Endothelial cell (in vitro differentiated cells): ENCODE data around the gene FBXL17. TPM values are rescaled to one million over a fixed set of nuclear protein-coding genes. Genes with fewer than 3 reads are reported as not detected.

Source experiments
- DNase-seq: peaks from one replicate; pipeline ENCODE4 v3.0.0; 2021; ENCODE audit warnings: low spot score
- H3K27ac Mint-ChIP-seq: one replicate; pipeline ENCODE4 v1.8.0; 2021; ENCODE audit warnings: mixed read lengths, inconsistent platforms; ENCODE audit not compliant: unreplicated experiment
- H3K27me3 Mint-ChIP-seq: one replicate; pipeline ENCODE4 v1.8.0; 2021; ENCODE audit warnings: mild to moderate bottlenecking, moderate library complexity, mixed read lengths, inconsistent platforms; ENCODE audit not compliant: unreplicated experiment
- H3K36me3 Mint-ChIP-seq: one replicate; pipeline ENCODE4 v1.8.0; 2021; ENCODE audit warnings: mild to moderate bottlenecking, low read depth, mixed read lengths, inconsistent platforms; ENCODE audit not compliant: unreplicated experiment
- H3K4me1 Mint-ChIP-seq: one replicate; pipeline ENCODE4 v1.8.0; 2021; ENCODE audit warnings: mild to moderate bottlenecking, mixed read lengths, inconsistent platforms; ENCODE audit not compliant: unreplicated experiment
- H3K4me3 Mint-ChIP-seq: one replicate; pipeline ENCODE4 v1.8.0; 2021; ENCODE audit warnings: mild to moderate bottlenecking, mixed read lengths, inconsistent platforms; ENCODE audit not compliant: unreplicated experiment
- H3K9me3 Mint-ChIP-seq: one replicate; pipeline ENCODE4 v1.8.0; 2021; ENCODE audit warnings: mixed read lengths, inconsistent platforms; ENCODE audit not compliant: unreplicated experiment
- CTCF ChIP-seq: fragments of 200-600 bp; sonication (generic); IDR thresholded peaks from one replicate; pipeline ENCODE4 v1.5.0; 2021; ENCODE audit warnings: antibody characterized with exemption; ENCODE audit not compliant: unreplicated experiment
- total RNA-seq: library from RNA; stranded (reverse); fragmentation: NEBNext Ultra II Directional; extraction: Animal tissue kit (Norgen Biotek cat#: 25700); gene quantifications from one replicate; pipeline ENCODE4 v1.2.1, GENCODE V29; 2021; ENCODE audit not compliant: unreplicated experiment

The FBXL17 gene
- total RNA-seq, 1 donor from 2014 or later = 14.9 TPM

DNA sequence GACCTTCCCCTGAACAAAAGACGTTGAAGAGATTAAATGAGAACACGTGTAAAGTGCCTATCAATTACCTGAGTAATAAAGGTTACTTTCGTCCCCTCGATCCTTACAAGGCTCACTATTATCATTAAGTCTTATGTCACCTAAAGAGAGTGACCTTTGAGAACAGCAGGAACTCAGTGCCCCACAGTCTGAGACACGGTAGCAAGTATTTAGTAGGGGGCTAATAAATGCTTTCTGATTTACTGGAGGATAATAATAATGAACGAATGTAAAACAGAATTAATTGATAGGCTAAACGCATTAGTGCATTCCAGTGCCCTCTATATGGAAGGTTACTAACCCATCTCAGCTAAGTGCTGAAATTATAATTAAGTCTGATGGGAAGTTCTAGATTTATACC, 199.9 kb downstream of the FBXL17 start:
- Mint-ChIP-seq H3K36me3 (no peaks in the 10 kb centered on the region), H3K27ac (no peak overlapping the region), H3K4me3 (no peak overlapping the region), H3K27me3 (no peaks in the 10 kb centered on the region), H3K9me3 (no peaks in the 10 kb centered on the region), H3K4me1 (peaks cover 9% of the 10 kb centered on the region)
- no peak for DNase-seq
- no peak for TF ChIP-seq CTCF

GRCh38 chr5:108174286-108174685, 207.6 kb downstream of the FBXL17 start:
- H3K9me3 Mint-ChIP-seq = no peaks in the 10 kb centered on the region
- no peak for DNase-seq
- H3K27me3 Mint-ChIP-seq = no peaks in the 10 kb centered on the region
- no peak for TF ChIP-seq CTCF
- peaks cover 4% of the 10 kb centered on the region for H3K36me3 Mint-ChIP-seq
- no peaks in the 10 kb centered on the region for H3K4me1 Mint-ChIP-seq
- H3K27ac Mint-ChIP-seq = no peak overlapping the region
- no peak overlapping the region for H3K4me3 Mint-ChIP-seq

DNA sequence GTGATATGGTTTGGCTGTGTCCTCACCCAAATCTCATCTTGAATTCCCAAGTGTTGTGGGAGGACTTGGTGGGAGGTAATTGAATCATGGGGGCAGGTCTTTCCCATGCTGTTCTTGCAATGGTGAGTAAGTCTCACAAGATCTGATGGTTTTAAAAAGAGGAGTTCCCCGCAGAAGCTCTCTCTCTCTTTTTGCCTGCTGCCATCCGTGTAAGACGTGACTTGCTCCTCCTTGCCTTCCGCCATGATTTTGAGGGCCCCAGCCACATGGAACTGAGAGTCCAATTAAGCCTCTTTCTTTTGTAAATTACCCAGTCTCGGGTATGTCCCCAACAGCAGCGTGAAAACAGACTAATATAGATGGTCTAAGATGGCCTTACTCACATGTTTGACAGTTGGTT, 210.1 kb downstream of the FBXL17 start:
- H3K4me3 Mint-ChIP-seq = no peak overlapping the region
- no peaks in the 10 kb centered on the region for H3K4me1 Mint-ChIP-seq
- H3K27me3 Mint-ChIP-seq = no peaks in the 10 kb centered on the region
- no peak for TF ChIP-seq CTCF
- DNase-seq = no peak
- no peak overlapping the region for H3K27ac Mint-ChIP-seq
- peaks cover 4% of the 10 kb centered on the region for H3K36me3 Mint-ChIP-seq
- H3K9me3 Mint-ChIP-seq = no peaks in the 10 kb centered on the region

DNA sequence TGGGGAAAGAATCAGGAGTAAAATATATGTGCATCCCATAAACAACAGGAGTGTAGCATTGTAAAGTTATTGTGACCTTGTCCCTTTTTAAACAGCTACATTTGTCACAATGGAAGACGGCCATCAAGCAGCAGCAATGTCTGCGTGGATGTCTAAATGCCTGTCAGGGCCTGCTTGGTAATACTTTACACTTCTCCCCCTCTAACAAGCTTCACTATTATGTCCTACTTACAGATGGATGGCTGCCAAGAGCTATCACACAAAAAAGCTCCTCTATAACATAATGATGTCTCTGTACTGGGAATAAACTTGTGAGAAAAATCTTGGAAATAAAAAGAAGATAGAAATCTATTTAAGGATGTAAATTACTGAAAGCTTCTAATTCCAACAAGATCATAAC, 213.0 kb downstream of the FBXL17 start:
- H3K27ac Mint-ChIP-seq = no peak overlapping the region
- no peak overlapping the region for H3K4me3 Mint-ChIP-seq
- peaks cover 4% of the 10 kb centered on the region for H3K36me3 Mint-ChIP-seq
- no peaks in the 10 kb centered on the region for H3K4me1 Mint-ChIP-seq
- no peaks in the 10 kb centered on the region for H3K9me3 Mint-ChIP-seq
- TF ChIP-seq CTCF = no peak
- DNase-seq = no peak
- H3K27me3 Mint-ChIP-seq = peaks cover 1% of the 10 kb centered on the region

- no peak for TF ChIP-seq CTCF
- no peak for DNase-seq
- Mint-ChIP-seq H3K27ac (no peak overlapping the region), H3K4me3 (no peak overlapping the region), H3K27me3 (peaks cover 1% of the 10 kb centered on the region), H3K4me1 (no peaks in the 10 kb centered on the region), H3K36me3 (peaks cover 4% of the 10 kb centered on the region), H3K9me3 (no peaks in the 10 kb centered on the region)
Observed at GRCh38 chr5:108167174-108167573, 214.7 kb downstream of the FBXL17 start.
